ENCODE data around the gene STX10.
"Not testable (repeated sequence)": the region's sequence is repeated elsewhere in the genome, so short reads cannot be mapped to it uniquely, and the experiment has no call there.

The STX10 gene

GRCh38 chr19:13169769-13170168, 19.6 kb upstream of the STX10 start:
- no peak for TF ChIP-seq CTCF (IDR thresholded peaks at IDR 0.05; ENCODE audit: low read length, missing control alignments)
- no peak overlapping the region for H3K4me3 ChIP-seq (replicated peaks; ENCODE audit: low read depth, low read length)
- no peak for DNase-seq (ENCODE audit: low read depth)

DNA sequence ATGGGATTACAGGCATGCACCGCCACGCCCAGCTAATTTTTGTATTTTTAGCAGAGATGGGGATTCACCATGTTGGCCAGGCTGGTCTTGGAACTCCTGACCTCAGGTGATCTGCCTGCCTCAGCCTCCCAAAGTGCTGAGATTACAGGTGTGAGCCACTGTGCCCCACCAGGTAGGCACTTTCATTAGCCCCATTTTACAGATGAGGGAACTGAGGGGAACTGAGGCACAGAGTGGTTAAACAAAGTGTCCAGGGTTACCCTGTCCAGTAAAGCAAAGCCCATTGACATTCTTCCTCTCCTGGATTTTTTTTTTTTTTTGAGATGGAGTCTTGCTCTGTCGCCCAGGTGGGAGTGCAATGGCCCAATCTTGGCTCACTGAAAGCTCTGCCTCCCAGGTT, 16.0 kb upstream of the STX10 start:
- not testable (repeated sequence) for DNase-seq (ENCODE audit: low read depth); H3K4me3 ChIP-seq (replicated peaks; ENCODE audit: low read depth, low read length)

GRCh38 chr19:13165162-13165997, 15.2 kb upstream of the STX10 start:
- no peak for DNase-seq (ENCODE audit: low read depth)
- no peak for TF ChIP-seq CTCF (IDR thresholded peaks at IDR 0.05; ENCODE audit: low read length, missing control alignments)
- no peak overlapping the region for H3K4me3 ChIP-seq (replicated peaks; ENCODE audit: low read depth, low read length)

- peak overlapping the region; percentile 34 for H3K4me3 ChIP-seq (replicated peaks; ENCODE audit: low read depth, low read length)
- DNase-seq (ENCODE audit: low read depth), result peak; percentile 97
- no peak for TF ChIP-seq CTCF (IDR thresholded peaks at IDR 0.05; ENCODE audit: low read length, missing control alignments)
Measured at GRCh38 chr19:13164343-13165161, 14.4 kb upstream of the STX10 start.

GRCh38 chr19:13163609-13164342, 13.6 kb upstream of the STX10 start:
- peak; percentile 94 for DNase-seq (ENCODE audit: low read depth)
- H3K4me3 ChIP-seq (replicated peaks; ENCODE audit: low read depth, low read length), result peak overlapping the region; percentile 45
- no peak for TF ChIP-seq CTCF (IDR thresholded peaks at IDR 0.05; ENCODE audit: low read length, missing control alignments)

GRCh38 chr19:13162724-13163608, 12.8 kb upstream of the STX10 start:
- no peak for TF ChIP-seq CTCF (IDR thresholded peaks at IDR 0.05; ENCODE audit: low read length, missing control alignments)
- peak overlapping the region; percentile 45 for H3K4me3 ChIP-seq (replicated peaks; ENCODE audit: low read depth, low read length)
- peak; percentile 99 for DNase-seq (ENCODE audit: low read depth)

All from fibroblast of pulmonary artery (primary cell).